Fibroblast of skin of left quadriceps (primary cell): ENCODE results near the gene TEX14.

ENCODE experiments used
- DNase-seq, 2 experiments: peaks; one replicate each; pipeline ENCODE4 v3.0.0-alpha.2; 2013; ENCODE audit warnings: low read depth in 2 of 2

The TEX14 gene

GRCh38 chr17:58520843-58521430 lies 170.9 kb downstream of the TEX14 start:
- DNase-seq = no peak

DNA sequence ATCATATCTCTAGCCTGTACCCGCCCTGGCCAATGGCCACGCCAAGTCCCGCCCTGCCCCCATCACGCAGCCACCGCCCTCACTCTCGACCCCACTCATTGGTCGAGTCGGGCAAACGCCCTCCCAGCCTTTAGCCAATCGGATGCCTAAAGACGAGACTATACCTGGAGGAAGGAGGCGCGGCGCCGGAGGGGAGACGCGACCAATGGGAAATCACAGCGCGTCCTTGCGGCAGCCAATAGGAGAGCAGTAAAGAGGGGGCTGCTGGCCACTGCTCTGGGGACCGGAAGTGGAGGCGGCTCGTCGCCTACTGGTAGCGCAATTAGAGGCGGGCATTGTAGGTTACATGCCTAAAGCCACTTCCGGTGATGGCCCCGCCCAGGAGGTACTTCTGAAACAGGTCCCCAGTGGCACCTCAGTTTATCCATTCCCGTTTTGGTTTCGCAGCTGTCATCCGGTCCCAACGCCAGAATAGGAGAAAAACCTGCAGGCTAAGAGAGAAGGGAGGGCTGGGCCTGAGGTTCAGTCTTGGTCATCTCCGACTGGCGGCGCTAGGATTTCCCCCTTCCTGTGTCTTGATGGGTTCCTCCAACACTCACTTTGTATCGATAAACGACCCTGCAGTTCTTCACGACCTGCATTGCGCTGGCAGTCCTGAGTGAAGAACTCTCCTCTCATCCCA lies 173.8 kb downstream of the TEX14 start:
- DNase-seq = peak; percentile 100

GRCh38 chr17:58517378-58517927 lies 174.4 kb downstream of the TEX14 start:
- DNase-seq = no peak

DNA sequence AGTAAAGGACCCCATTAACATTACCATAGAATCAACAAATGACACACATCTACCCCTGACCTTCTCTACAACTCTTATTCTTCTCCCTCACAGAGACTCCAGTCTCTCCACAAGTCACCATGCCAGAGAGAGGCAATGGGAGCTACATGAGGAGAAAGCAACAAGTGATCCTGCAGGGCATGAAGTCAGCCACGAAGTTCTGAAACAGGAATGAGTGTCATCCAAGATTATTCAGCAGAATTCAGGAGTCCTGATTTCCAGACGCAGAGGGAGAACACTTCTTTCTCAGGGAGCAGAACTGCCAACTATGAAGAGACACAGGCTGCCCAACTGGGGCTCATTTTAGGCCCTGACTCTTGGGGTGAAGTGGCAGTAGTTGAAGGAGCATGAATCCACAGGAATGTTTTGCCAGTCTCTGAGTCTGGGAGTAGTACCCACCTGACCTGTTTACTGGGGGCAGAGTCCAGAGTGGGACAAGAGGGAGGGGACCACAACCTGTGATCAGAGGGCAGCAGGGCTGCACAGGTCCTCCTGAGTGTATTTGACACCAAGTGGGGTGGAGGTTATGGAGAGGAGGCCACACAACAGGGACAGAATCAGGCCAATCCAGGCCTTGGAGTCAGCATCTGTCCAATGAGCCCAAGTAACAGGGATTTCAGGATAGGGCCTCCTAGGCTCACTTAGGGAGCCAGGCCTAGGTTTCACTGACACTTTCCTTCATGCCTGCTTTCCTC lies 175.0 kb downstream of the TEX14 start:
- DNase-seq = no peak

DNA sequence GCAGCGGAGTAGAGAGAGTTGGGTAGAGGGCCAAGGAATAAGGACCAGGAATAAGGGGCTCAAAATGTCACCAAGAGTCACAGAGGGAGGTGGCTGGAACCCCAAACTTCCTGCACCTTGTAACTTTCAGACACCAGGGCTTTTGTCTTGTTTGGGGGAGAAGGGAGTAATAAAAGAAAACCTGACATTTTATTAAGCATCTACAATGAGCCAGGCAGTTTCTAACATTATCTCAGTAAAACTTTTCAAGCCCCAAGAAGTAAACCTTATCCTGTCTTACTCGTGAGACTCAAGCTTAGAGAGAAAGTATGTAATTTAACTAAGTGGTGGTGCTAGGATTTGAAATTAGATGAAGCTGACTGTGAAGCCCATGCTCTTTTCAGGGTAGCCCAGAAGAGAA lies 176.6 kb downstream of the TEX14 start:
- DNase-seq = no peak

GRCh38 chr17:58514770-58515157 lies 177.1 kb downstream of the TEX14 start:
- no peak for DNase-seq

DNA sequence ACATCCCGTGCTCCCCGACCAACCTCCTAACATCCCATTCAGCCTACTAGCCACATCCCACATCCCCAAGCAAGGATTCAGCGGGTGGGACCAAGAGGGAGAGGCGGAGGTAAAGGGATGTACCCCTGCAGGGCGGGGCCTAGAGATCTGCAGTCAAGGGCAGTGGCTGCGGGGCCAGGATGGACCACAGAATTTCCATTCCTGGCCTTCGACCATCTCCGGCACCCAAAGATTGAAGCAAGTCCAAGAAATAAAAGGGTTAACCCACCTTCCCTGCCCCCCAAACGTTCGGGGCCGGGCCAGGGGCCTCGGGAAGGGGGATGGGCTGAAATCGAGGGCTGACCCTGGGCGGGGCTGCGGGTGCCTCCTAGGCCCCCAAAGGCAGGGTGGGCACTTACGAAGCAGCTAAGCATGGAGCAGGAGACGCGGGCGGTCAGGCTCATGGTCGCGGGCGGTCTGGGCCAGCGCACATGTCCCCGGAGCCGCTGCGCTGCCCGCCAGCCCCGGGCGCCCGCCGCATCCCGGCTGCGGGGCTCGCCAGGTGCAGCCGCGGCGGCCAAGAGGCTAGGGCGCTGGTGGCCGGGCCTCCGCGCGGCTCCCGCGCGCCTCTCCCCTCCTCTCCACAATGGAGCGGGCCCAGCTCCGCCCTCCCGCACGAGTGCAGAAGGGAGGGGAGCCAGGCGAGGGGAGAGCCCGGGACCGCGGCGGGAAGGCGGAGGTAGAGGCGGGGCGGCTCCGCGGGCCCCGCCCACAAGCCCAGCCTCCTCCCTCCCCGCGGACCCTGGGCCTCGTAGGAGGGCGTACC lies 177.7 kb downstream of the TEX14 start, which contains the start of gene MTMR4:
TSS of gene MTMR4 (minus strand) at position 674 of the 805 bp plus-strand sequence. CDS start at position 443, 231 bp downstream.
- peak; percentile 43 to 46 for DNase-seq

DNA sequence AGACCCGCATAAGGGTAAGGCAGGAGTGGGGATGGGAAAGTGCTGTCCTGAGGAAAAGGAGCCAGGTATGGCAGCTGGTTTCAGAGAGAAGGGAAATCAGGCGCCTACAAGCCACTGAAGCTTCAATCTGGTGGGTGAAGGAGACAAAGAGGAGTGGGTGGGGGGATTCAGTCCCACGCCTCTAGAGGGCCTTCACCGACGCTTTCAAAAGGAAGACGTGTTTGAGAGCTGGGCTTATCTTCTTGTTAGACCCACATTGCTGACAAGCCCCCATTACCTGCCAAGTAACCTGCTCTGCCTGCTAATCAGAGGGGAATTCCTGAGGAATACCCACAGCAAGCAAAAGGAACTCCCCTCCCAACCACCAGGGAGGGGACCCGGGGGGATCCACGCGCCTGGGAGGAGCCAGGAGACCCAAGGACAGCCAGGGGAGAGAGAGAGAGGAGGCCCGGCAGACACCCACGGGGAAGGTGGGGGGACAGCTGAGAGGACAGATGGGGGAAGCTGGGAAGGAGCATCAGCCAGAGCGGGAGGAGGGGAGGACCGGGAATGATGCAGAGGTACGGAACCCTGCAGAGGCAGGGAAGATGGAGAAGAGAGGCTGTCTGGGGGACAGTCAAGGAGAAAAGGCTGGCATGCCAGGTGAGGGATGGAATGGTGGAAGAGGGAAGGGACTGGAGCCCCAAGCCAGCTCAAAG lies 178.4 kb downstream of the TEX14 start:
- DNase-seq = no peak

DNA sequence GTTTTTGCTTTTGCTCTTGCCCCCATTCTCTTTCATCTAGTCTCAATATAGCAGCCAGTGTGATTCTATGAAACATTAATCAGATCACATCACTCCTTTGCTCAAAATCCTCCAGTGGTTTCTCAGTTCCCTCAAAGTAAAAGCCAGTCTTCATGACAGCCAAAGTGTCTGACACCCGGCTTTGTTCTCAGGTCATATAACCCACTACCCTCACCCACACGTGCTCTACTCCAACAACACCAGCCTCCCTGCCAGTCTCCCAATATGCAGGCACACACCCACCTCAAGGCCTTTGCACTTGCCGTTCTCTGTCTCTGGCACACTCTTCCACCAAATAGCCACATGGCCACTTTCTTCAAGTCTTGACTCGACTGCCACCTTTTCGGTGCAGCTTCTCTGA lies 181.8 kb downstream of the TEX14 start:
- DNase-seq = no peak

GRCh38 chr17:58508341-58509067 lies 183.3 kb downstream of the TEX14 start:
- no peak for DNase-seq

DNA sequence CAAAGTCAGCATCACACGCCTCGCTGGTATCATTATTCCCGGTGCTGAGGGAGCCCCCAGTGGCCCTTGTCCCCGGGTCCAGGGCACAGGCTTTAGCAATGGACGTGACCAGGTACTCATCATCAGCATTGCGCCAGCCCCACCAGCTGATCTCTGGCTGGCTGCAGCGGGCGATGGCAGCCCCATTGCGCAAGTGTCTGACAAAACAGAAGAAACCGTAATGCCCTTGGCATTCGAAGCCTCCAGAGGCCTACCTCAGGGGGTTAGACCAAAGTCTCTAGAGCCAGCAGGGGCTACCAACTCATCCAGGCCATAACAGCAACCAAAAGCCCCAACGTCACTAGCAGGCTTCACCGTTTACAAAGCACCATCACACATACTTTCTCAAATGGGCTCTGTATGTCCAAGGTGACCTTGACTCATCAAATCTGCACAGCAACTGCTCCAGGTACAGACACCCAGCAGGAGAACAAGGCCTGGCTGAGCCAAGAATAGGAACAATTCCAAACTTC lies 184.7 kb downstream of the TEX14 start:
- no peak for DNase-seq
